Measurements from ENCODE around the gene SNRPA. TPM values are rescaled to one million over a fixed set of nuclear protein-coding genes. Genes with fewer than 3 reads are reported as not detected.
A peak's percentile ranks its signal among the peaks of the same experiment; 100 is the strongest.
"Not testable (repeated sequence)": the region's sequence is repeated elsewhere in the genome, so short reads cannot be mapped to it uniquely, and the experiment has no call there.

SNRPA gene
- total RNA-seq, 1 donor = 77.3 TPM

DNA sequence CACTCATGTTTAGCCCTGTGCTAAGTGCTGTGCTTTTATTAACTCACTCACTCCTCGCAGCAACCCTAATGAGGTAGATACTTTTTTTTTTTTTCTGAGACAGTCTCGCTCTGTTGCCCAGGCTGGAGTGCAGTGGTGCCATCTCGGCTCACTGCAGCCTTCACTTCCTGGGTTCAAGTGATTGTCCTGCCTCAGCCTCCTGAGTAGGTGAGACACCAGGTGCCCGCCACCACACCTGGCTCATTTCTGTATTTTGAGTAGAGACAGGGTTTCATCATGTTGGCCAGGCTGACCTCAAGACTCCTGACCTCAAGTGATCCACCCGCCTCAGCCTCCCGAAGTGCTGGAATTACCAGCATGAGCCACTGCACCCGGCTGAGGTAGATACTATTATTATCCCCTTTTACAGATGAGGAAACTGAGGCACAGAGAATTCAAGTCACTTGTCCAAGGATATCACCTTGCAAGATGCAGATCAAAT lies 31.5 kb upstream of the SNRPA start:
- DNase-seq (ENCODE audit: low read depth in 2 of 3, low spot score in 2 of 3) = no peak

- DNase-seq (ENCODE audit: low read depth in 2 of 3, low spot score in 2 of 3) = no peak
These were observed 29.9 kb upstream of the SNRPA start for GRCh38 chr19:40721140-40721486.

- no peak for DNase-seq (ENCODE audit: low read depth in 2 of 3, low spot score in 2 of 3)
These were observed 28.9 kb upstream of the SNRPA start for GRCh38 chr19:40721936-40722661.

DNA sequence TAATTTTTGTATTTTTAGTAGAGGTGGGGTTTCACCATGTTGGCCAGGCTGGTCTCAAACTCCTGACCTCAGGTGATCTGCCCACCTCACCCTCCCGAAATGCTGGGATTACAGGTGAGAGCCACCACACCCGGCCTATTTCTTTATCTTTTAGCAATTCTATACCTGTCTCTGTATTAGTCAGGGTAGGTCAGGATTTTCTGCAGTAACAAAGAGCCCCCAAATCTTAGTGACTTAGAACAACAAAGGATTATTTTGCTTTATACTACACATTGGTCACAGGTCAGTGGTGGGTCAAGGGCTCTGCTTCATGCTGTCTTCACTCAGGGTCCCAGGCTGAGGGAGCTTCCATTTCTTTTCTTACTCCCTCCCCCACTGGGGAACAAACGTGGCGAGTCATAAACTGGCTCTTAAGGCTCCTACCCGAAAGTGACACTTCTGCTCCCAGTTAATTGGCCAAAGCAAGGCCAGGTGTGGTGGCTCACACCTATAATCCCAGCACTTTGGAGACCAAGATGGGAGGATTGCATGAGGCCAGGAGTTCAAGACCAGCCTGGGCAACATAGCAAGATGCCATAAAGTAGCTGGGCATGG lies 27.2 kb upstream of the SNRPA start:
- no peak for DNase-seq (ENCODE audit: low read depth in 2 of 3, low spot score in 2 of 3)

DNA sequence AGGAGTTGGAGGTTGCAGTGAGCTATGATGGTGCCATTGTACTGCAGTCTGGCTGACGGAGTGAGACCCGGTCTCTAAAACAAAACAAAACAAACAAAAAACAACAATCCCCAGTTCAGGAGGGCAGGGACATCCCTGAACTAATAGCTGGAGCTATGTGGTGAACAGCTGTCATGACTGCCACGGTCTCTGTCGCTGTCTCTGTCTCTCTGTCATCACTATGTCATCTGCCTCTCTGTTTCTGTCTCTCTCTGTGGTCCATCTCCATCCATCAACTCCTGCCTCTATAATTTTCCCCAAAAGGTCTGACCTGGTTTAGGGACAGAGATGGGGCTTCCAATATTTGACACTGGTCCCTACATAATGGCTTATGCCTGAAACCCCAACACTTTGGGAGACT lies 26.7 kb upstream of the SNRPA start:
- no peak for DNase-seq (ENCODE audit: low read depth in 2 of 3, low spot score in 2 of 3)

DNA sequence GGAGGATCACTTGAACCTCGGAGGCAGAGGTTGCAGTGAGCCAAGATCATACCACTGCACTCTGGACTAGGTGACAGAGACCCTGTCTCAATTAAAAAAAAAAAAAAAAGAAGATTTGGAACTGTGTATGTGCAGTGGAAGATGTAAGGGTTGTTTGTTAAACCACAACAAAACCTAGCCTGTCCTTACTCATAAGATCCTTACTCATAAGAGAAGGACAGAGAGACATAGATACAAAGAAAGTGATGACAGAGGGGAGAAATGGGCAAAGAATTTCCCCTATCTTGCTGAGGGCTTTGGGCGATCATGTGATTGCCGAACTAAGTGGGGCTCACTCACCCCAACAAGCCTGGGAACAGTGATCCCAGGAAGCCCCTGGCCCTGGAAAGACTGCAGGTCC lies 26.1 kb upstream of the SNRPA start:
- DNase-seq (ENCODE audit: low read depth in 2 of 3, low spot score in 2 of 3) = no peak

- DNase-seq (ENCODE audit: low read depth in 2 of 3, low spot score in 2 of 3) = no peak
These were observed 24.7 kb upstream of the SNRPA start for GRCh38 chr19:40726279-40726678.

DNA sequence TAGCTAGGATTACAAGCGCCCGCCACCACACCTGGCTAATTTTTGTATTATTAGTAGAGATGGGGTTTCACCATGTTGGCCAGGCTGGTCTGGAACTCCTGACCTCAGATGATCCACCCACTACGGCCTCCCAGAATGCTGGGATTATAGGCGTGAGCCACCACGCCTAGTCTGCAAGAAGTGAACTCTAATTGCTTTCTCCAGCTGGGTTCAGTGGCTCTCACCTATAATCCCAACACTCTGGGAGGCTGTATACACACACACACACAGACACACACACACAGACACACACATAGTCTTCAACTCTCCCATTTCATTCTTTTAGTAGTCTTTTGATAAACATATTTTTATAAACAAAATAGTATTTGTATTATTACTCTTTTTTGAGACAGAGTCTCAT lies 20.9 kb upstream of the SNRPA start:
- DNase-seq (ENCODE audit: low read depth in 2 of 3, low spot score in 2 of 3) = not testable (repeated sequence)

DNA sequence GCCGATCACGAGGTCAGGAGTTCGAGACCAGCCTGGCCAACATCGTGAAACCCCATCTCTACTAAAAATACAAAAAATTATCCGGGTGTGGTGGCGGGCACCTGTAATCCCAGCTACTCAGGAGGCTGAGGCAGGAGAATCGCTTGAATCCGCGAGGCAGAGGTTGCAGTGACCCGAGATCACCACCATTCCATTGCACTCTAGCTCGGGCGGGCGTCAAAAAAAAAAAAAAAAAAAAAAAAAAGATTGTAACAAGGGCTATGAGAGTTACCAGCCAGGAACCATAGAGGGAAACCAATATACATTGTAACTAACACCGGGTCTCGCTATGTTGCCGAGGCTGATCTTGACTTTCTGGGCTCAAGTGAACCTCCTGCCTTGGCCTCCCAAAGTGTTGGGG lies 18.7 kb upstream of the SNRPA start:
- DNase-seq (ENCODE audit: low read depth in 2 of 3, low spot score in 2 of 3) = not testable (repeated sequence)

GRCh38 chr19:40733149-40733548 lies 17.9 kb upstream of the SNRPA start:
- DNase-seq (ENCODE audit: low read depth in 2 of 3, low spot score in 2 of 3) = no peak

DNA sequence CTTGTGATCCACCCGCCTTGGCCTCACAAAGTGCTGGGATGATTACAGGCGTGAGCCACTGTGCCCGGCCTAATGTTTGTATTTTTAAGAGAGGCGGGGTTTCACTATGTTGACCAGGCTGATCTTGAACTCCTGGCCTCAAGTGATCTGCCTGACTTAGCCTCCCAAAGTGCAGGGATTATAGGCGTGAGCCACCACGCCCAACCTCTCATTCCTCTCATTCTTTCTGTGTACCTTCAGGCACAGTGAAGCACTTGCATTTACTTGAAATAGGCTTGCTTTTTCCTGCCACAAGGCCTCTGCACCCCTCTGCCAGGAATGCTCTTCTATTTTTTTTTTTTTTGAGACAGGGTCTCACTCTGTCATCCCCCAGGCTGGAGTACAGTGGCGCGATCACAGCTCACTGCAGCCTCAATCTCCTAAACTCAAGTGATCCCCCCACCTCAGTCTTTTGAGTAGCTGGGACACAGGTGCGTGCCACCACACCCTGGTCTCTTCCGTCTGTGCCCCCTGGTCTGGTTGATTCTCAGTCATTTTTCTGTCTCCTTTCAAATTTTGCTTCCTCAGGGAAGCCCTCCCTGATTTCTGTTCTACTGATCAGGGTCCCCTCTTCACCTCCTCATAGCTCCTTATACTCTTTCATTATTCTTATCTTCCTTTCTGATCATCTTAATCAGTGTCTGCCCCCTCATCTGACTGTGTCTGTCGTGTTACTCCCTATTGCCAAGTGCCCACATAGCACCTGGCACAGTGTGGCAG lies 15.8 kb upstream of the SNRPA start:
- DNase-seq (ENCODE audit: low read depth in 2 of 3, low spot score in 2 of 3) = no peak

DNA sequence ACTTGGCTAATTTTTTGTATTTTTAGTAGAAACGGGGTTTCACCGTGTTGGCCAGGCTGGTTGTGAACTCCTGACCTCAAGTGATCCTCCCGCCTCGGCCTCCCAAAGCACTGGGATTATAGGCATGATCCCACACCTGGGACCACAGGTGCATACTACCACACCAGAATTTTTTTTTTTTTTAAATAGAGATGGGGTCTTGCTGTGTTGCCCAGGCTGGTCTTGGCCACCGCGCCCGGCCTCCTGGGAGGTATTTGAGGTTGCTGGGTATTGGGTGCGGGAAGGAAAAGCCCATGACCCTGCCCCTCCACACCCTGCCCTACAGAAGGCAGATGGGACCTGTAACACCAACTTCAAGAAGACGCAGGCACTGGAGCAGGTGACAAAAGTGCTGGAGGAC lies 14.3 kb upstream of the SNRPA start:
- no peak for DNase-seq (ENCODE audit: low read depth in 2 of 3, low spot score in 2 of 3)

DNA sequence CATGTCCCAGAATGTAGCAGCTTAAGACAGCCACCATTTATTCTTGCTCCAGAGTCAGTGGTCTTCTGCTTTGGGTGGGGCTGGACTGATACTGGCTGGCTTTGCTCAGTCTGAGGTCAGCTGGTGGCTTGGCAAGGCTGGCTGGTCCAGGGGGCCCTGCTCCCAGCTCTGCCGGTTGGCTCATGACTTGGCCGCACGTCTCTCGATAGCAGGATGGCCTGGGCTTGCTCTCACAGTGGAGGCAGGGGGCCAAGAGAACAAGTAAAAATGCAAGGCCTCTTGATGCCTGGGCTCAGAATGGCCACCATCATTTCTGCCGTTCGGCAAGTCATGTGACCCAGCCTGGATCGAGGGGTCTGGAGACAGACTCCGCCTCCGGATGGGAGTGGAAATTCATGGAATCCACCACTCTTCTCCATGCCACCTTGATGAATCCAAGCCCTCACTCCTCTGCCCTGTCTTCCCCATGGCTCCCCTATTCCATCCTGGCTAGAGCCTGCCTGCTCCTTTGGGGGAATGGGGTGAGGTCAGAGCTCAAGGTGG lies 13.8 kb upstream of the SNRPA start:
- no peak for DNase-seq (ENCODE audit: low read depth in 2 of 3, low spot score in 2 of 3)

- no peak for DNase-seq (ENCODE audit: low read depth in 2 of 3, low spot score in 2 of 3)
These were observed 11.8 kb upstream of the SNRPA start for GRCh38 chr19:40739030-40739839.

- DNase-seq (ENCODE audit: low read depth in 2 of 3, low spot score in 2 of 3) = no peak
These were observed 10.9 kb upstream of the SNRPA start for GRCh38 chr19:40739871-40740703.

DNA sequence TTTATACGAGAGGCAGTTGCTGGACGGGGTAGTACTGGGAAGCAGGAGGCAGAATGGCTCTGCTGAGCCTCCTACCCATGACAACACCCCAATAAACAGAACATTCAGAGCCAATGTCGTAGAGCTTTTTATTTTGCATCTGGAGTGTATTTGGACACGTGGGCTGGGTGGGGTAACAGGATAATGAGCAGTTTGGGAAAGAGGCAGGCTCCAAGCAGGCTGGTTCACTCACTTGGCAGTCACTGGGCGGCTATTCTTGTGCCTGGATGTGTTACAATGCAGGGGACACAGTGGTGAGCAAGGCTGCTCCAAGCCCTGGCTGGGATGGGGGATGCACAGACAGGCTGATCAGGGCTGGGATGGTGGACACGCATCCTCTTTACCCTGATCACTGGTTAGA lies 10.3 kb upstream of the SNRPA start:
- DNase-seq (ENCODE audit: low read depth in 2 of 3, low spot score in 2 of 3) = no peak

DNA sequence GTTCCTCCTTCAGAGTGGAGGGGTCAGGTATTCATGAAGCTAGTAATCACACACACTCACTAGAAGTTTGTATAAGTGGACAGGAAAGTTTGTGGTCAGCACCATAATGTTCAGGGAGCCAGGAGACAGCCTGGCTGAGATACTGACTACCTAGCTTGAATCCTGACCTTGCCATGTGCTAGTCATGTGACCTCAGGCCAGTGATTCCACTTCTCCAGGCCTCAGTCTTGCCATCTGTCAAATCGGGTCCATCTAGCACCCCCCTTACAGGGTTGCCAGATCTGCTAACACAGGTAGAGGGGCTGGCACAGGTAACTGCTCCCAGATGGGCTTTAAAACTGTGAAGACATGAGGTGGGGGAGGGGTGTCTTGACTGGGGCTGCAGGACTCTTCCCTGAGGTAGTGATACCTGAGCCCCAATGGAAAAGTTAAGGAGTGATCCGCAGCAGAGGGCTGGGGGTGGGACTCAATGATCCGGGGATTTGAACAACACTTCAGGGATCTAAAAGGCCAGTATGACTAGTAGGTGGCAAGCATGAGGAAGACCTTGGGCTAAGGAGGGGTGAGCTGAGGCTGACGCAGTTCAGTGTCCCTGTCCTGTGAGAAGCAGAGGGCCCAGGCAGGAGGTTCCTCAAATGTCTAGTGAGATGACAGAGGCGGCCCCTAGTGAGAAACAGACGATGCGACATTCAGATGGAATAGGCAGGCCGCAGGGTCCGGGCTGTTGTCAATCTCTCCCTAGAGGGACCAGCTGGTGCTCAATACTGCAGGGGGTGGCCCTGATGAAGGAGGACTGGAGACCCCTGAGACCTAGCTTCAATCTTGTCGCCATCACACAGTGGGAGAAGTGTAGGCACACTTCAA lies 9.2 kb upstream of the SNRPA start:
- peak in 1 of 3 donors; percentile 33 for DNase-seq (ENCODE audit: low read depth in 2 of 3, low spot score in 2 of 3)

DNA sequence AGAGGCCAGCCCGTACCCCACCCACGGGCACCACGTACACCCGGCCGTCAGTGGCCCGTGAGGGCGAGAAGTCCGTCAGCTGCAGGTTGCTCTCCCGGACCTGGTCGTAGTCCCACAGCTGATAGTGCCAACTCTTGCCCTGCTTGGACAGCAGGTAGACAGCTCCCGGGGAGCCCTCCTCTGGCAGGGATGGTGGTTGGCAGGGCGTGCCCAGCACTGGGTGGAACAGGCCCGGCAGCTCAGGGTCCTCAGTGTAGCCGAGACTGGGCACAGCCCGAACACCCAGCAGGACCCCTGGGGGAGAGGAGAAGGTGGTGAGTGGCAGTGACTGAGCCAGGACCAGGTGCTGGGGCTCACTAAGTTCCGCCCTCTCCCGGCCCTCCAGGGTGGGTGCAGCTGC lies 8.5 kb upstream of the SNRPA start:
- no peak for DNase-seq (ENCODE audit: low read depth in 2 of 3, low spot score in 2 of 3)

DNA sequence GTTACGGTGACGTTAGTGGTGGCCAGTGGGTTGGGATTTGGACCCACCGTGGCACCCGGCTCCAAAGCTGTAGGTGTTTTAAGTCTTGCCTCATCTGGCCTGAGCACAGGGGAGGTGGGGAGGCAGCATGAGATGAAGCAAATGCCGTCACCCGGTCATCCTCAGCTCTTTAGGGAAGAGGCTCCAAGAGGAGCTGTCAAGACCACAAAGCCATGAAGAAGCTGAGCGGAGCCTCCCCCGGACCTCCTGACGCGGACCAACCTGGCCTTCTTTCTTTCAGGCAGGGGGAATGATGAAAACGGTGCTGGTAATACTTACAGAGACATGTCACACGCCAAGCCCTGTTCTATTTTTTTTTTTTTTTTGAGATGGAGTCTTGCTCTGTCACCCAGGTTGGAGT lies 8.1 kb upstream of the SNRPA start:
- no peak for DNase-seq (ENCODE audit: low read depth in 2 of 3, low spot score in 2 of 3)
